Measurements from ENCODE around the gene TOGARAM2. TPM values are rescaled to one million over a fixed set of nuclear protein-coding genes. Genes with fewer than 3 reads are reported as not detected.

TOGARAM2 gene
- total RNA-seq (2021; fragmentation: NEBNext Ultra II Directional; extraction: Animal tissue kit (Norgen Biotek cat#: 25700)) (0.59 and 1.4 TPM in 2 replicates), polyA plus RNA-seq (2011; rRNA removed) (0.42 and 0.63 TPM in 2 replicates), polyA minus RNA-seq (2011; rRNA and poly(A)+ RNA removed) (0.16 and 0.41 TPM in 2 replicates)
- polyA plus RNA-seq (2011; cell fraction: cytosol; rRNA removed) = 0.67 TPM
- polyA plus RNA-seq (2011; cell fraction: nucleus; rRNA removed) = 2.0 TPM
- 0.48 to 0.59 TPM (median 0.49 TPM) in 4 replicates for polyA plus RNA-seq (2012, experiment 1 of 2)
- 0.37 TPM for polyA plus RNA-seq (2012, experiment 2 of 2)
- polyA plus RNA-seq (2013, experiment 1 of 2) = 0.28 TPM
- 0.40 TPM for polyA plus RNA-seq (2013, experiment 2 of 2)
- polyA minus RNA-seq (2011; cell fraction: cytosol; rRNA and poly(A)+ RNA removed) = 0.66 TPM
- polyA minus RNA-seq (2011; cell fraction: nucleus; rRNA and poly(A)+ RNA removed) = 0.90 TPM
- long read RNA-seq, experiment 1 = 0 reads
- long read RNA-seq, experiment 2 = 0 reads

DNA sequence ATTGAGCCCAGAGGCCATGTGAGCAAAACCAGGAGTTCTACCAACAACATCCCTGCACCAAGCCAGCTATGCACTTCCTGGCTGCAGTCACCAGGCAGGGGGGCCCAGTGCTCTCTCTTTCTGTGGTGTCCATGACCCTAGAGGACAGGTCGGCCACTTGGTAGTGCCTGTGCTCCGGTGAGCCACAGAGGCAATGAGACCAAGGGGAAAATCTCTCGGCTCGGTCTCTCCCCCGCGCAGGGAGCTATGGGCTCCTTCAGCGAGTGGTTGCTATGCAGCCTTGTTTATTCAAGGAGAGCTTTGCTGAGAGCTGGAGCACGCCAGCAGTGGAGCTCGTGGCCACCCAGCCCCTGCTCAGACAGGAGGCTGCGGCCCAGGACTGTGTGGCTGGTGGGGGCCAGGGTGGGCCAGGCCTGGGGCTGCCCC lies at the start of gene TOGARAM2:
TOGARAM2 (plus strand) TSS at position 283 of the 426 bp plus-strand sequence. CDS start 13,537 bp downstream, outside the sequence.
- 89% methylated on average over 10 of the region's 10 CpGs; no CpG with 5 or more reads in 1 of the 2 experiments for WGBS, 2 experiments (ENCODE audit: extremely low coverage in 1 of 2, insufficient coverage in 1 of 2, insufficient read length in 1 of 2, insufficient replicate concordance in 2 of 2, low coverage in 1 of 2, low lambda C conversion rate in 2 of 2, missing lambda C conversion rate in 1 of 2)
- ChIA-PET CTCF (ENCODE audit: partially characterized antibody) (interaction anchor here (1.1 kb wide), 1 partner anchor 20 kb away, joined by 4 read pairs; no protein-coding TSS in a partner anchor), POLR2A (ENCODE audit: partially characterized antibody) (no interaction called here)
- no peaks in the 10 kb centered on the region for H3K9me3 ChIP-seq (ENCODE audit: insufficient read depth in 2 of 2, low read depth in 1 of 2, low read length in 1 of 2)
- no peak for DNase-seq (ENCODE audit: low read depth in 1 of 2, low spot score in 2 of 2)
- H3K23me2 ChIP-seq (ENCODE audit: low read depth, low read length) = no peaks in the 10 kb centered on the region
- H2AK5ac ChIP-seq (ENCODE audit: low read depth, low read length) = no peak within 1 kb of the TSS
- no peak within 1 kb of the TSS for H3K56ac ChIP-seq (replicated peaks; ENCODE audit: insufficient read length, low read depth, low read length)
- H3K79me1 ChIP-seq (ENCODE audit: low read depth, low read length) = no peaks in the 10 kb centered on the region
- H2BK15ac ChIP-seq (ENCODE audit: low read length) = no peak within 1 kb of the TSS
- no peak within 1 kb of the TSS for H3K18ac ChIP-seq (ENCODE audit: extremely low read depth, low read length)
- no peak within 1 kb of the TSS for H3K4me3 ChIP-seq (ENCODE audit: extremely low read depth in 1 of 4, insufficient read depth in 2 of 4, low read depth in 3 of 4, low read length in 4 of 4)
- no peak within 1 kb of the TSS for H3K14ac ChIP-seq (ENCODE audit: insufficient read length)
- peak within 1 kb of the TSS; percentile 75 for H4K8ac ChIP-seq (ENCODE audit: extremely low read depth, insufficient read depth, low read length)
- H3K27ac ChIP-seq (ENCODE audit: low read depth, low read length) = no peak within 1 kb of the TSS
- H3K4ac ChIP-seq (replicated peaks; ENCODE audit: insufficient read length, low read depth, low read length) = no peak within 1 kb of the TSS
- H3K79me2 ChIP-seq (ENCODE audit: control insufficient read depth in 1 of 2, insufficient read depth in 2 of 2, low read length in 2 of 2) = no peaks in the 10 kb centered on the region
- H4K91ac ChIP-seq (replicated peaks; ENCODE audit: insufficient read length, low read length) = no peak within 1 kb of the TSS
- H3K36me3 ChIP-seq (ENCODE audit: control insufficient read depth in 2 of 4, insufficient read depth in 4 of 4, low read length in 3 of 4) = no peaks in the 10 kb centered on the region
- H3K9ac ChIP-seq (replicated peaks in 1 of 4; ENCODE audit: extremely low read depth in 1 of 4, low read depth in 3 of 4, low read length in 3 of 4) = no peak within 1 kb of the TSS
- H4K5ac ChIP-seq (ENCODE audit: insufficient read length, low read depth, low read length) = no peak within 1 kb of the TSS
- no peak within 1 kb of the TSS for H2BK20ac ChIP-seq (ENCODE audit: low read length)
- no peak within 1 kb of the TSS for H2BK12ac ChIP-seq (ENCODE audit: low read depth, low read length)
- no peaks in the 10 kb centered on the region for H3K27me3 ChIP-seq (replicated peaks in 1 of 4; ENCODE audit: control insufficient read depth in 3 of 4, extremely low read depth in 1 of 4, insufficient read depth in 3 of 4, low read length in 3 of 4)
- no peak for TF ChIP-seq EZH2 (IDR thresholded peaks at IDR 0.05; ENCODE audit: low read depth, low read length, severe bottlenecking)
- TF ChIP-seq CBX8 (IDR thresholded peaks at IDR 0.05; ENCODE audit: borderline replicate concordance, low read depth, low read length) = no peak
- no peak for TF ChIP-seq FOSL1 (IDR thresholded peaks at IDR 0.05; ENCODE audit: insufficient read depth, low read depth, low read length)
- TF ChIP-seq, protein P1, sequence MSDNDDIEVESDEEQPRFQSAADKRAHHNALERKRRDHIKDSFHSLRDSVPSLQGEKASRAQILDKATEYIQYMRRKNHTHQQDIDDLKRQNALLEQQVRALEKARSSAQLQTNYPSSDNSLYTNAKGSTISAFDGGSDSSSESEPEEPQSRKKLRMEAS (IDR thresholded peaks at IDR 0.05) = no peak
- TF ChIP-seq MAFK (IDR thresholded peaks at IDR 0.05; ENCODE audit: low read depth, low read length) = no peak
- no peak for TF ChIP-seq CREB1 (IDR thresholded peaks at IDR 0.05)
- TF ChIP-seq SUZ12 (IDR thresholded peaks at IDR 0.05; ENCODE audit: low read length) = no peak
- no peak within 1 kb of the TSS for H3K23ac ChIP-seq (ENCODE audit: insufficient read length)
- no peak within 1 kb of the TSS for H2BK5ac ChIP-seq (ENCODE audit: low read depth, low read length)
- H2BK120ac ChIP-seq (replicated peaks; ENCODE audit: low read depth, low read length) = no peak within 1 kb of the TSS
- H4K20me1 ChIP-seq (replicated peaks in 1 of 2; ENCODE audit: control insufficient read depth in 1 of 2, insufficient read depth in 2 of 2, low read length in 2 of 2) = no peaks in the 10 kb centered on the region
- no peak within 1 kb of the TSS for H3K4me2 ChIP-seq (ENCODE audit: insufficient read depth in 1 of 2, low read depth in 2 of 2, low read length in 2 of 2)
- no peak for FAIRE-seq
- no peak within 1 kb of the TSS for H2AFZ ChIP-seq (ENCODE audit: low read length)
- H3K4me1 ChIP-seq (replicated peaks in 1 of 4; ENCODE audit: control insufficient read depth in 3 of 4, insufficient read depth in 4 of 4, low read length in 3 of 4) = peaks cover 0 to 2% (median 0%) of the 10 kb centered on the region in 4 experiments; a peak in 2 of 7 replicates

Measured in H1 (cell line).